RWPE2 (cell line): ENCODE measurements around the gene SSR2.
A peak's percentile ranks its signal among the peaks of the same experiment; 100 is the strongest.

ENCODE experiments used
- ATAC-seq: fragments of 200-7000 bp; cut with Tn5 transposase; 3 replicates; pipeline ENCODE4 v1.9.1; 2021; ENCODE audit warnings: low read depth
- DNase-seq: peaks from one replicate; pipeline ENCODE4 v3.0.0-alpha.2; 2020; ENCODE audit warnings: low spot score
- H3K27ac ChIP-seq: fragments of 450-650 bp; 2 replicates; pipeline ENCODE4 v1.5.1; 2017; ENCODE audit warnings: mild to moderate bottlenecking; ENCODE audit not compliant: poor library complexity, severe bottlenecking
- H3K27me3 ChIP-seq: fragments of 250-450 bp; sonication (Bioruptor Pico); 2 replicates; pipeline ENCODE4 v1.5.1; 2021; ENCODE audit warnings: mild to moderate bottlenecking, moderate library complexity; ENCODE audit not compliant: insufficient read depth, poor library complexity, severe bottlenecking
- H3K36me3 ChIP-seq: fragments of 250-450 bp; sonication (Bioruptor Pico); 2 replicates; pipeline ENCODE4 v1.5.1; 2020; ENCODE audit warnings: low read depth, mild to moderate bottlenecking, moderate library complexity
- H3K4me1 ChIP-seq: fragments of 250-450 bp; sonication (Bioruptor Pico); 2 replicates; pipeline ENCODE4 v1.5.1; 2021; ENCODE audit warnings: mild to moderate bottlenecking, moderate library complexity; ENCODE audit not compliant: insufficient read depth, poor library complexity, severe bottlenecking
- H3K4me3 ChIP-seq: fragments of 250-450 bp; sonication (Bioruptor Pico); 2 replicates; pipeline ENCODE4 v1.5.1; 2021; ENCODE audit warnings: mild to moderate bottlenecking, moderate library complexity; ENCODE audit not compliant: severe bottlenecking
- H3K9me3 ChIP-seq: fragments of 250-450 bp; sonication (Bioruptor Pico); 2 replicates; pipeline ENCODE4 v1.5.1; 2021; ENCODE audit warnings: mild to moderate bottlenecking, moderate library complexity; ENCODE audit not compliant: severe bottlenecking
- TF ChIP-seq, protein P1 (sequence below): fragments of 450-650 bp; IDR thresholded peaks from one replicate; pipeline ENCODE4 v1.5.1; 2017; ENCODE audit warnings: mild to moderate bottlenecking, moderate library complexity; ENCODE audit not compliant: poor library complexity, severe bottlenecking

The SSR2 gene

DNA sequence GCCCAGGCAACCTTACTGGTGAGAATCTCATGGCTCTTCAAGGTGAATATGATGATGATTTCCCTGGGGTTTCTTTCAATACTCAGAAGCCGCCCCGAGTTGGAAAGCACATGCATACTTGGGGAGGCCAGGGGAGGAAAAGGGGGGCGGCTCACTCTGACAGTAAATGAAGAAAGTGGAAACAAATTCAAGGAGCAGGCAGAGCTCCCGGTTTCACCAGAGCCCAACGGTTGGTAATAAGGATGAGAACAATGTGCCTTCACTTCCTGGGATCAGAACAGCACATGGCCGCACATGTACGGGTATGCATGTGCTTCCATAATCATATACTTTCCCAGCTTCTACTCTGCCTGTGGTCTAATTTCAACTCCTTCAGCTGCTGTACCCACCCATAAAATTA lies 38.6 kb downstream of the SSR2 start:
- DNase-seq: no peak
- TF ChIP-seq, protein P1, sequence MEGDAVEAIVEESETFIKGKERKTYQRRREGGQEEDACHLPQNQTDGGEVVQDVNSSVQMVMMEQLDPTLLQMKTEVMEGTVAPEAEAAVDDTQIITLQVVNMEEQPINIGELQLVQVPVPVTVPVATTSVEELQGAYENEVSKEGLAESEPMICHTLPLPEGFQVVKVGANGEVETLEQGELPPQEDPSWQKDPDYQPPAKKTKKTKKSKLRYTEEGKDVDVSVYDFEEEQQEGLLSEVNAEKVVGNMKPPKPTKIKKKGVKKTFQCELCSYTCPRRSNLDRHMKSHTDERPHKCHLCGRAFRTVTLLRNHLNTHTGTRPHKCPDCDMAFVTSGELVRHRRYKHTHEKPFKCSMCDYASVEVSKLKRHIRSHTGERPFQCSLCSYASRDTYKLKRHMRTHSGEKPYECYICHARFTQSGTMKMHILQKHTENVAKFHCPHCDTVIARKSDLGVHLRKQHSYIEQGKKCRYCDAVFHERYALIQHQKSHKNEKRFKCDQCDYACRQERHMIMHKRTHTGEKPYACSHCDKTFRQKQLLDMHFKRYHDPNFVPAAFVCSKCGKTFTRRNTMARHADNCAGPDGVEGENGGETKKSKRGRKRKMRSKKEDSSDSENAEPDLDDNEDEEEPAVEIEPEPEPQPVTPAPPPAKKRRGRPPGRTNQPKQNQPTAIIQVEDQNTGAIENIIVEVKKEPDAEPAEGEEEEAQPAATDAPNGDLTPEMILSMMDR: no peak
- Histone ChIP-seq H3K27me3 (no peaks in the 10 kb centered on the region), H3K4me3 (peak overlapping the region; percentile 61), H3K9me3 (no peaks in the 10 kb centered on the region), H3K36me3 (peaks cover 37% of the 10 kb centered on the region), H3K27ac (peak overlapping the region; percentile 96), H3K4me1 (peaks cover 38% of the 10 kb centered on the region)
- no peak for ATAC-seq

DNA sequence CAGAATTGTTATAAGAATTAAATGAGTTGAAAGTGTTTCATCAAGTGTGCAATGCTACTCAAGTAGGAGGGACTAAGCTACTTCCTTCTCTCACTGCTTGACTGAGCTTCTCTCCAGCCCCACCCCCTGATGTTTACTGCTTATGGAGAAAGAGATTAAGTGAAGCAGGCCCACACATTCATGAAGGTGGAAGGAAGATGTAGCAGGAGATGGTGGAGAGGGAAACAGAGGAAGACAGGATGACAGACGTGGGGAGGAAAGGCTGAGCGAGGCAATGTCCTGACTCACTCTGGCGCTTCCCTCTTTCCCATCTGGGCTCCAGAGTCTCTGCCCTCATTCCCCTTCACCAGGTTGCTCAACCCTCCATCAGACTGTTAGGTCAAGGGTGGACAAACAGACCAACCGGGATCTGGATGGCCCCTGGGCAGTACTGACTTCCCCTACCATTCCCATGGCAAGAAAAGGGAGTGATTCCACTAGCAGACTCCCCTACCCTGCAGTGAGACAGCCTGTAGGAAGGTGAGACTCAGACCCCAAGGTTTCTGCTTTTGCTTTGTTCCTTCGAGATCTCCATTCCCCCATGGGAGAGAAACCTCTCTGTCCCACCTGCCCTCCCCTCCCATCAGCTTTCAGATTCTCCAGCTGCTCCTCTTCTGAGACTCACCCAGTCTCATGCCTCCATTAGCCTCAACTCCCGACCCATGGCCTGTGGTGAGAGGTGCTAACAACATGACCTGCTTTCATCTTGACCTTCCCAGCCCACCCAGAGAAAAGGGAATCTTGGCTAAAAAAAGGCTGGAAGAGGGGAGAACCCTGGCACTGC lies 39.3 kb downstream of the SSR2 start:
- Histone ChIP-seq H3K36me3 (peaks cover 37% of the 10 kb centered on the region), H3K4me3 (peak overlapping the region; percentile 61), H3K9me3 (no peaks in the 10 kb centered on the region), H3K4me1 (peaks cover 38% of the 10 kb centered on the region), H3K27me3 (no peaks in the 10 kb centered on the region), H3K27ac (peak overlapping the region; percentile 96)
- TF ChIP-seq, protein P1: no peak
- ATAC-seq (peak; percentile 19), DNase-seq (no peak)

DNA sequence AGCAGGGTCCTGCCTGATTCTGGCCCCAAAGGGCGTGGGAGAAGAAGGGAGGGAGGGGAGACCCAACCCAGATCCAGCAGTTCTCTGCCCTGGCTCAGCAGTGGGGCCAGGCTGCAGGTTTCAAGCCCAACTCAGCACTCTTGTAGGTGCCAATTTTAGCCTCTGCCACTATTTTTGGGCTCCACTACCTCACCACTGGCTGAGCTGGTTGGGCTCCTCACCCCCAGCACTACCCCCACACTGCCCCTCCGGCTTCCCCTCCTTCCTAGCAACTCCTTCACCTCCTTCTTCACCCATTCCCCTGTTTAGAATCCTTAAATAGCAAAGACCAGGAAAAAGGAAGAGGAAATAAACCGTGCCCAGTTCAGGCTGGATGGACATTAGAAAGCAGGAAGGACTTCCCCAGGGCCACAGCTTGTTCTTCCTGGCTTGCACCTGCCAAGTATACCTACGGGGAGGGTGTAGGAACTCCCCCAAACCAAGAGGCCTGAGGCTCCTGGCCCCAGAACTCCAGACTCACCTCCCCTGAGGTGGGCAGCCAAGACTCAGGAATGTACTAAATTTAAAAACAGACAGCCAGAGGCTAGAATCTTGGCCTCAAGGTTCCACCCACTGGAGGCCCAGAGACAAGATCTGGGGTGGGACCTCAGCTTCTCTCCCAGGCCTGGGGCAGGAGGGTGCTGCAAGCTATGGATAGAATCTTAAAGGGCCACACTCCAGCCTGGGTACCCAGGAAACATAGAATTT lies 41.0 kb downstream of the SSR2 start:
- Histone ChIP-seq H3K9me3 (no peaks in the 10 kb centered on the region), H3K4me3 (peak overlapping the region; percentile 61), H3K27me3 (no peaks in the 10 kb centered on the region), H3K36me3 (peaks cover 46% of the 10 kb centered on the region), H3K27ac (peak overlapping the region; percentile 96), H3K4me1 (peaks cover 48% of the 10 kb centered on the region)
- TF ChIP-seq, protein P1: no peak
- ATAC-seq: no peak
- no peak for DNase-seq

DNA sequence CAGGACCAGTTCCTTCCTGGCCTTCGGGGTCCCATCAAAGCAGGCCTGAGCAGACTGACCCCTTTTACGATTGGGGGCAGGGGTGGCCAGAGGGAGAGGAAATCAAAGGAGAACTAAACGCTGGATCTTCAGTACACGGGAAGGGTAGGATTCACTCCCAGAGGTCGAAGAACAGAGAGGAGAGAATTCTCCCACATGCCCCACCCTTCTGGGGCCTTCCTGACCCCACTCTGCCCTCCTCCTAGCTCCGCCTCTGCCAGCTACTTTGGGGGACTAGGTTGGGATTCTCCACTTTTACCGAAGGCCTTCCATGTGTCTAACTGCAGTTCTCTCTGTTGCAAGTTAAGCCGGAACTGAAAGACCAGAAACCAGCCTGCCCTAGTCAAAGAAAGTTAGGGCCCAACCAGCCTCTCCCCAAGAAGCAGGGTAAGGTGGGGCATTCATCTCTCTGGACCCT lies 41.8 kb downstream of the SSR2 start:
- H3K36me3 ChIP-seq: peaks cover 54% of the 10 kb centered on the region
- TF ChIP-seq, protein P1: no peak
- no peaks in the 10 kb centered on the region for H3K9me3 ChIP-seq
- ATAC-seq (0 out of 3 replicates have a peak, but pooled peaks have one; percentile 4), DNase-seq (no peak)
- peaks cover 48% of the 10 kb centered on the region for H3K4me1 ChIP-seq
- peak overlapping the region; percentile 96 for H3K27ac ChIP-seq
- H3K4me3 ChIP-seq: peak overlapping the region; percentile 61
- H3K27me3 ChIP-seq: no peaks in the 10 kb centered on the region
